ENCODE results near the gene TRPV2.

DNA sequence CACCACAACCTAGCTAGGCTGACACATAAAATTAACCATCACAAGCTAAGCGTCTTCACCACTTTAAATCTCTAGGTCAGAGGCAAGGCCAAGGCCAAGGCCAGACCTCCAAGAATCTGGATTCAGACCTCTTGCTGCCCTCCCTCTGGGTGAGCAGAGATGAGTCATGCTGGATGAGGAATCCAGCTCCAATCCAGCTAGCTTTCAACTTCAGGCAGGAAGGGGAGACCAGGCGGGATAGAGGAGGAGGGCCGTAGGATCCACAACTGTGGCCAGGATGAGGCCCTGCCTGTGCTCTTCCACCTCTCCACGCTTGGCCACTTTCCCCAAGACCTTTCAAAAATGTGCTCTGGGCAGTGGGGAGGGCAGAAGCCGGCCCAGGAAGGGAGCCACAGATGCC lies 61.9 kb downstream of the TRPV2 start:
- TF ChIP-seq, protein P1, sequence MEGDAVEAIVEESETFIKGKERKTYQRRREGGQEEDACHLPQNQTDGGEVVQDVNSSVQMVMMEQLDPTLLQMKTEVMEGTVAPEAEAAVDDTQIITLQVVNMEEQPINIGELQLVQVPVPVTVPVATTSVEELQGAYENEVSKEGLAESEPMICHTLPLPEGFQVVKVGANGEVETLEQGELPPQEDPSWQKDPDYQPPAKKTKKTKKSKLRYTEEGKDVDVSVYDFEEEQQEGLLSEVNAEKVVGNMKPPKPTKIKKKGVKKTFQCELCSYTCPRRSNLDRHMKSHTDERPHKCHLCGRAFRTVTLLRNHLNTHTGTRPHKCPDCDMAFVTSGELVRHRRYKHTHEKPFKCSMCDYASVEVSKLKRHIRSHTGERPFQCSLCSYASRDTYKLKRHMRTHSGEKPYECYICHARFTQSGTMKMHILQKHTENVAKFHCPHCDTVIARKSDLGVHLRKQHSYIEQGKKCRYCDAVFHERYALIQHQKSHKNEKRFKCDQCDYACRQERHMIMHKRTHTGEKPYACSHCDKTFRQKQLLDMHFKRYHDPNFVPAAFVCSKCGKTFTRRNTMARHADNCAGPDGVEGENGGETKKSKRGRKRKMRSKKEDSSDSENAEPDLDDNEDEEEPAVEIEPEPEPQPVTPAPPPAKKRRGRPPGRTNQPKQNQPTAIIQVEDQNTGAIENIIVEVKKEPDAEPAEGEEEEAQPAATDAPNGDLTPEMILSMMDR (IDR thresholded peaks at IDR 0.05), result no peak
- TF ChIP-seq POLR2A (IDR thresholded peaks at IDR 0.05) (no peak), POLR2AphosphoS5 (IDR thresholded peaks at IDR 0.05) (no peak), EP300 (IDR thresholded peaks at IDR 0.05) (no peak)
